ENCODE measurements around the gene FUBP3.

The FUBP3 gene

DNA sequence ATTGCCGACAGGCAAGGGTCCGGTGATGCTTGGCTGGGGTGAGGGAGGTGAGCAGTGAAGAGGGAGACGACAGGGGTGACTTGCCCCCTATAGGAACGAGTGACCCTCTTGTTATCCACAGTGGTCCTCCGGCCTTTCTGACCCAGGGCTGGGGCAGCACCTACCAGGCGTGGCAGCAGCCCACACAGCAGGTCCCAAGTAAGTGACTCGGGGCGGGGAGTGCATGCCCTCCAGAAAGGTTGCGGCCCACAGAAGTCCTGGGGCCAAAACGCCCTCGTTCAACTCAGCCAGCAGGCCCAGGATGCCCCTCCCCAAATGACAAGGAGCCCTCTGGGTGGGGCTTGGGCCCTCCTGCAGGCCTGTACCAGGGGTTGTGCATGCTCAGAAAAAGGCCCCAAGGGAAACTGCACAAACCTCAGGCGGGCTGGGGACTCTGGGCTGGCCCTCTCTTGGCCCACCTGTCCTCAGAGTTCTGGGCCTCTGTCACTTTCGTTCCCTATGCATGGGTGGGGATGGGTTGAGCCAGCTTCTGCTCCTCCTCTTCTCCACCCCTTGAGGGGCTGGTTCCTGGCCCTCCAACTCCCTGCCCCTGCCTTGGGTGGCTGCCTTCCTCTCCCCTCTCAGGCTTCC is 52.8 kb downstream of the FUBP3 start:
- H3K36me3 ChIP-seq: peaks cover 66% of the 10 kb centered on the region
- H3K4me1 ChIP-seq: no peaks in the 10 kb centered on the region
- no peaks in the 10 kb centered on the region for H3K9me3 ChIP-seq
- TF ChIP-seq, protein P1, sequence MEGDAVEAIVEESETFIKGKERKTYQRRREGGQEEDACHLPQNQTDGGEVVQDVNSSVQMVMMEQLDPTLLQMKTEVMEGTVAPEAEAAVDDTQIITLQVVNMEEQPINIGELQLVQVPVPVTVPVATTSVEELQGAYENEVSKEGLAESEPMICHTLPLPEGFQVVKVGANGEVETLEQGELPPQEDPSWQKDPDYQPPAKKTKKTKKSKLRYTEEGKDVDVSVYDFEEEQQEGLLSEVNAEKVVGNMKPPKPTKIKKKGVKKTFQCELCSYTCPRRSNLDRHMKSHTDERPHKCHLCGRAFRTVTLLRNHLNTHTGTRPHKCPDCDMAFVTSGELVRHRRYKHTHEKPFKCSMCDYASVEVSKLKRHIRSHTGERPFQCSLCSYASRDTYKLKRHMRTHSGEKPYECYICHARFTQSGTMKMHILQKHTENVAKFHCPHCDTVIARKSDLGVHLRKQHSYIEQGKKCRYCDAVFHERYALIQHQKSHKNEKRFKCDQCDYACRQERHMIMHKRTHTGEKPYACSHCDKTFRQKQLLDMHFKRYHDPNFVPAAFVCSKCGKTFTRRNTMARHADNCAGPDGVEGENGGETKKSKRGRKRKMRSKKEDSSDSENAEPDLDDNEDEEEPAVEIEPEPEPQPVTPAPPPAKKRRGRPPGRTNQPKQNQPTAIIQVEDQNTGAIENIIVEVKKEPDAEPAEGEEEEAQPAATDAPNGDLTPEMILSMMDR (IDR thresholded peaks at IDR 0.05; ENCODE audit: low read depth, low read length): no peak
- no peaks in the 10 kb centered on the region for H3K27me3 ChIP-seq
- H3K4me3 ChIP-seq (ENCODE audit: low read depth, low read length): no peak overlapping the region
- DNase-seq: no peak

DNA sequence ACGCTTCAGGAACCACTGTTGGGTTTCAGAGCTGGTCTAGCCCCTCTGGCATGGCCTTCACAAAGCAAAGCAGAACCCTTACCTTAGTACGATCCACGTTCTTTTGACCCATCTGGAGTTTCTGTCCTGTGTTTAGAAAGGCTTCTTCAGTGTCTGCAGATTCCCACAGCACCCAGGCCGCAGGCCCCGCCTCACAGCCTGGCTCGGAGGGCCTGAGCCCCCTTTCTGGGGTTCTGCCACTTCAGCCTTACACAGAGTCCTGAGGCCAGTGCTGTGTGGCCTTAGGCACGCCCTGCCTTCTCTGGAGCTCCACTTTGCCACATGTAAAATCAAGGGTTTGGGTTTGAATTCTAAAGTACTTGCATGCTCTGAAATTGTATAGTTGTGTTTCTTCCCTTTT is 53.5 kb downstream of the FUBP3 start:
- DNase-seq: no peak
- Histone ChIP-seq H3K4me3 (ENCODE audit: low read depth, low read length) (no peak overlapping the region), H3K27me3 (no peaks in the 10 kb centered on the region), H3K4me1 (no peaks in the 10 kb centered on the region), H3K36me3 (peaks cover 65% of the 10 kb centered on the region), H3K9me3 (no peaks in the 10 kb centered on the region)
- TF ChIP-seq, protein P1 (IDR thresholded peaks at IDR 0.05; ENCODE audit: low read depth, low read length): no peak

DNA sequence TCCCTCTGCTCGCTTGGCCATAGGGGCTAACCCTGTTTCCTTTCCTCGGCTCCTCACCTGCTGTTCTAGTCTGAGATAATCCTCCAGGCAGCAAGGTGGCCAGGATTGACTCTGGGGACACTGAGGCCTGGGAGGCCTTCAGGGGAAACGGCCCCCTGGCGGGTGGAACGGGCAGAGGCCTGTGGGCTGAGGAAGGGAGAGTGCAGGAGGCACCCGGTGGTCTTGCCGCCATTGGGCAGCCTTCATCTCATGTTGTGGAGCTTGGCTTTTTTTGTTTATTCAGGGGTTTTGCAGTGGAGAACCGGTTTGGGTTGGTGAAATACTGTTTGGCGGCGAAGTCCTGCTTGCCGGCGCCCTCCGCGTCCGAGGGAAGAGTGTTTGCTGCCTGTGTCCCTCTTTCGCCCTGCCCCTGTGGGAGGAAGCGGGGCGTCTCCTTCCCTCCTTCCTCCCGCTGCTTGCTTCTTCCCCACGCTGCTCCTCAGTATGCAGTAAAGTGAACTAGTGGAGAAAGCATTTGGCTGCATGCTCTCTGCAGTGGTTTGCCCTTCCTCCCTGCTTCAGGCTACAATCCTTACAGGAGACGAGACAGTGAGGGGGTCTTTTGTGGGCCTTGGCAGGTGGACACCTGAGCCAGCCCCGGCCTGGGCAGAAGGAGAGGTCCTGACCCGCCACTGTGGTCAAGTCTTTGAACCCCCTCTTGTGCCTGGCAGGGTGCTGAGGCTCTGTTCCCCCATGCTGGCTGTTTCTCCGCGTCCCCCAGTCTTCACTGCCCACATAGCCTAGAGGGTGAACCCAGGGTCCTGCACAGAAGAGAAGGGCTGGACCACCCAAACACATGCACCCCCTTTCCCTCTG is 54.2 kb downstream of the FUBP3 start:
- DNase-seq: no peak
- Histone ChIP-seq H3K36me3 (peaks cover 62% of the 10 kb centered on the region), H3K4me1 (no peaks in the 10 kb centered on the region), H3K9me3 (no peaks in the 10 kb centered on the region), H3K27me3 (no peaks in the 10 kb centered on the region), H3K4me3 (ENCODE audit: low read depth, low read length) (no peak overlapping the region)
- TF ChIP-seq, protein P1 (IDR thresholded peaks at IDR 0.05; ENCODE audit: low read depth, low read length): no peak

DNA sequence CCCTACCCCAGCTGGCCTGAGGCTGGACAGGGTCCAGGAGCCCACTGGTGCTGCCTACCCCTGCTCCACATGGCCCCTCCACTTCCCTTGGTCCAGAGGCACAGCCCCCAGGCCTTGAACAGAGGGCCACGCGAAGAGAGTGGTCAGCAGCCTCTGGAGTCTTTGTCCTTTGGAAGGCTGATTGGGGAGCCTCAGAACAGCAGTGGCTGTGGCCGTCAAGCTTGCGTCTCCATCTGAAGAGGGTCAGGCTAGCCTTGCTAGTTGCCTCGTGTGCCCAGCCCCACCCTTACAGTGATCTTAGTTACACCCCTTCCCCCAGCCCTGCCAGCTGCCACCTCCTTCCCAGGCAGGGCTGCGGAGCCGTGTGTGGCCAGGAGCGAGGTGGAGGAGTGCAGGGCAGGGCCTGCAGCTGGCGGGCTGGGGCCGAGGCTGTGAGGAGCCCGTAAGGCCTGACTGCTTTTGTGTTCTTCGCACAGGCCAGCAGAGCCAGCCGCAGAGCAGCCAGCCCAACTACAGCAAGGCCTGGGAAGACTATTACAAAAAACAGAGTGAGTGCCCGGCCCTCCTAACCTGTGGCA is 54.9 kb downstream of the FUBP3 start:
- no peak for DNase-seq
- TF ChIP-seq, protein P1 (IDR thresholded peaks at IDR 0.05; ENCODE audit: low read depth, low read length): no peak
- peaks cover 58% of the 10 kb centered on the region for H3K36me3 ChIP-seq
- no peaks in the 10 kb centered on the region for H3K4me1 ChIP-seq
- no peaks in the 10 kb centered on the region for H3K27me3 ChIP-seq
- no peak overlapping the region for H3K4me3 ChIP-seq (ENCODE audit: low read depth, low read length)
- no peaks in the 10 kb centered on the region for H3K9me3 ChIP-seq

DNA sequence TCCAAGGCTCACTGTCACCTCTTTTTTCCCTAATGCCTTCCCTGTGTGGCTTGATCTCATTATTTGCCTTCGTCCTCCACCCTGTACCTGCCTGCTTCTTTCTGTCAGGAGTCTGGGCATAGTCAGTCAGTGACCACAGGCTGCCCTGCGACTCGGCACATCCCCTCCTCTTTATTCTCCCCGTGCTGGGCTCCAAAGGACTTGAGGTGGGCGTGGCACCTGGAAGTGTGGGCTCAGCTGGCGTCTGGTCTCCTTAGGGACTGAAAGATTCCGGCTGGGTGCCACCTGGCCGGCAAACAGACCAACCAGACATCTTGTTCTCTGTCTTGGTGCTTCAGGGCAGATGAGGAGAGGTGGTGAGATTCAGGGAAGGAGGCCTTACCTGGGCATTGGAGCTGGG is 55.4 kb downstream of the FUBP3 start:
- DNase-seq: no peak
- H3K27me3 ChIP-seq: no peaks in the 10 kb centered on the region
- TF ChIP-seq, protein P1 (IDR thresholded peaks at IDR 0.05; ENCODE audit: low read depth, low read length): no peak
- H3K36me3 ChIP-seq: peaks cover 57% of the 10 kb centered on the region
- H3K4me3 ChIP-seq (ENCODE audit: low read depth, low read length): no peak overlapping the region
- H3K9me3 ChIP-seq: no peaks in the 10 kb centered on the region
- H3K4me1 ChIP-seq: no peaks in the 10 kb centered on the region

DNA sequence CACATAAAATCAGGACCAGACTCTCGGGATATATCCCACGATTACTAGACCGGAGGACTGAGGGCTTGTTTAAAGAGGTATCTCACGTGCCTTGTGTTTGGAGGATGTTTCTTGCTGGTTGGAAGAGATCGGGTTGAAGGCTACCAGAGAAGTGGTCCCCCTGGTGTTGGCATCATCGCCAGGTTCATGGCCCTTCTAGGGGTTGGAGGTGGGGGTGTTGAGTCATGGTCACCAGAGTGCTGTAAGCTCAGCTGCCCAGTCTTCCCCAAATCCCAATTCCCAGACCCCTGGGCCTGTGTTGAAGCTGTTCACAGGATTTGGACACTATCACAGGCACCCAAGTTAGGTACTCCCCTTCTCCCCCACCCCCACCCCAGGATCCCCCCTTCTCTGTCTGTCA is 55.9 kb downstream of the FUBP3 start:
- no peaks in the 10 kb centered on the region for H3K9me3 ChIP-seq
- TF ChIP-seq, protein P1 (IDR thresholded peaks at IDR 0.05; ENCODE audit: low read depth, low read length): no peak
- no peaks in the 10 kb centered on the region for H3K27me3 ChIP-seq
- H3K4me1 ChIP-seq: no peaks in the 10 kb centered on the region
- peaks cover 55% of the 10 kb centered on the region for H3K36me3 ChIP-seq
- no peak for DNase-seq
- H3K4me3 ChIP-seq (ENCODE audit: low read depth, low read length): no peak overlapping the region

Data from BE2C (cell line).